Suprapubic skin (tissue), 4 donors: ENCODE data around the gene UNKL. TPM values are rescaled to one million over a fixed set of nuclear protein-coding genes. Genes with fewer than 3 reads are reported as not detected.

Experiments used
- DNase-seq, 2 donors: peaks; one replicate each; pipeline ENCODE4 v3.0.0-alpha.2; 2019; ENCODE audit warnings: low spot score in 2 of 2
- H3K27ac ChIP-seq: fragments of 200-600 bp; sonication (generic); one replicate; pipeline ENCODE4 v1.5.1; 2019
- H3K27me3 ChIP-seq: fragments of 200-600 bp; sonication (generic); one replicate; pipeline ENCODE4 v1.5.1; 2019
- H3K36me3 ChIP-seq: fragments of 200-600 bp; sonication (generic); one replicate; pipeline ENCODE4 v1.5.1; 2019
- H3K4me1 ChIP-seq: fragments of 200-600 bp; sonication (generic); one replicate; pipeline ENCODE4 v1.5.1; 2019
- H3K4me3 ChIP-seq: fragments of 200-600 bp; sonication (generic); one replicate; pipeline ENCODE4 v1.5.1; 2019; ENCODE audit warnings: mild to moderate bottlenecking
- H3K9me3 ChIP-seq: fragments of 200-600 bp; sonication (generic); one replicate; pipeline ENCODE4 v1.5.1; 2019
- CTCF ChIP-seq, 2 donors: fragments of 200-600 bp in 1 of 2; fragments of 450-650 bp in 1 of 2; sonication (generic) in 1 of 2; IDR thresholded peaks; one replicate each; pipeline ENCODE4 v1.5.1; 2016 to 2019; ENCODE audit warnings: antibody characterized with exemption in 2 of 2, mild to moderate bottlenecking in 1 of 2, moderate library complexity in 1 of 2
- EP300 ChIP-seq: sonication (generic); formaldehyde crosslinking; IDR thresholded peaks from one replicate; pipeline ENCODE4 v1.6.1; 2017; ENCODE audit warnings: antibody characterized with exemption
- POLR2A ChIP-seq, 2 donors: fragments of 450-650 bp; IDR thresholded peaks; one replicate each; pipeline ENCODE4 v1.6.1; 2017; ENCODE audit warnings: antibody characterized with exemption in 2 of 2, mild to moderate bottlenecking in 2 of 2, moderate library complexity in 2 of 2
- POLR2AphosphoS5 ChIP-seq, 3 donors: sonication (generic); formaldehyde crosslinking; IDR thresholded peaks; one replicate each; pipeline ENCODE4 v1.6.1; 2017; ENCODE audit warnings: antibody characterized with exemption in 3 of 3
- WGBS: methylation state at CpG from one replicate; pipeline ENCODE4 v1.1.5; 2018; 5-methylcytosine and 5-hydroxymethylcytosine counted together
- total RNA-seq, 4 donors: library from RNA; depleted of rRNA; stranded (reverse); fragments of >200 nt; gene quantifications; one replicate each; pipeline ENCODE4 v1.1.0, GENCODE V29; 2016

UNKL gene
- total RNA-seq, 4 donors from 2014 or later: 13.0 to 81.0 (median 33.4) TPM

DNA sequence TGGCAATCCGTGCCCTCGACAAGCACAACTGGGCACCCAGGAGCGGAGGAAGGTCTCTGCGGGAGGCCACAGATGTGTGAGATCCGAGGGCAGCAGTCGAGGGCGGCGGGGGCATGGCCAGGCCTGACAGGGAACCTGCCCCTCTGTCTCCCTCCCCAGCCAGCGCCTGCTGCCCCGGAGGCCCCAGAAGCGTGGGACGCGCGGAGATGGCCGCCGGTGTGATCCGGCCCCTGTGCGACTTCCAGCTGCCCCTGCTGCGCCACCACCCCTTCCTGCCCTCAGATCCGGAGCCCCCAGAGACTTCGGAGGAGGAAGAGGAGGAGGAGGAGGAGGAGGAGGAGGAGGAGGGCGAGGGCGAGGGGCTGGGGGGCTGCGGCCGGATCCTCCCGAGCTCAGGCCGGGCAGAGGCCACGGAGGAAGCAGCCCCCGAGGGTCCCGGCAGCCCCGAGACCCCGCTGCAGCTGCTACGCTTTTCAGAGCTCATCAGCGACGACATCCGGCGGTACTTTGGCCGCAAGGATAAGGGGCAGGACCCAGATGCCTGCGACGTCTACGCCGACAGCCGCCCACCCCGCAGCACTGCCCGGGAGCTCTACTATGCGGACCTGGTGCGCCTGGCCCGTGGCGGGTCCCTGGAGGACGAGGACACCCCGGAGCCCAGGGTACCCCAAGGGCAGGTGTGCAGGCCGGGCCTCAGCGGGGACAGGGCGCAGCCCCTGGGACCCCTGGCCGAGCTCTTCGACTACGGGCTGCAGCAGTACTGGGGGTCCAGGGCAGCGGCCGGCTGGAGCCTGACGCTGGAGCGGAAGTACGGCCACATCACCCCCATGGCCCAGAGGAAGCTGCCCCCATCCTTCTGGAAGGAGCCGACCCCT, 18.1 kb upstream of the UNKL start:
- H3K27me3 ChIP-seq: no peaks in the 10 kb centered on the region
- no peak overlapping the region for H3K27ac ChIP-seq
- no peaks in the 10 kb centered on the region for H3K9me3 ChIP-seq
- no peaks in the 10 kb centered on the region for H3K36me3 ChIP-seq
- peaks cover 11% of the 10 kb centered on the region for H3K4me1 ChIP-seq
- TF ChIP-seq CTCF (IDR thresholded peaks at IDR 0.05) (no peak), POLR2AphosphoS5 (IDR thresholded peaks at IDR 0.05) (no peak), POLR2A (IDR thresholded peaks at IDR 0.05) (no peak), EP300 (no peak)
- no peak overlapping the region for H3K4me3 ChIP-seq
- 87% methylated on average over 34 of the region's 63 CpGs for WGBS
- DNase-seq: no peak

- TF ChIP-seq EP300: no peak
- no peak for TF ChIP-seq POLR2AphosphoS5 (IDR thresholded peaks at IDR 0.05)
- TF ChIP-seq CTCF (IDR thresholded peaks at IDR 0.05): no peak
- TF ChIP-seq POLR2A (IDR thresholded peaks at IDR 0.05): no peak
- DNase-seq: no peak
- Histone ChIP-seq H3K9me3 (no peaks in the 10 kb centered on the region), H3K4me1 (peaks cover 11% of the 10 kb centered on the region), H3K4me3 (no peak overlapping the region), H3K27ac (no peak overlapping the region), H3K27me3 (no peaks in the 10 kb centered on the region), H3K36me3 (no peaks in the 10 kb centered on the region)
- 74% methylated on average over 9 of the region's 20 CpGs for WGBS
These were observed 17.2 kb upstream of the UNKL start for GRCh38 chr16:1431497-1432270.

DNA sequence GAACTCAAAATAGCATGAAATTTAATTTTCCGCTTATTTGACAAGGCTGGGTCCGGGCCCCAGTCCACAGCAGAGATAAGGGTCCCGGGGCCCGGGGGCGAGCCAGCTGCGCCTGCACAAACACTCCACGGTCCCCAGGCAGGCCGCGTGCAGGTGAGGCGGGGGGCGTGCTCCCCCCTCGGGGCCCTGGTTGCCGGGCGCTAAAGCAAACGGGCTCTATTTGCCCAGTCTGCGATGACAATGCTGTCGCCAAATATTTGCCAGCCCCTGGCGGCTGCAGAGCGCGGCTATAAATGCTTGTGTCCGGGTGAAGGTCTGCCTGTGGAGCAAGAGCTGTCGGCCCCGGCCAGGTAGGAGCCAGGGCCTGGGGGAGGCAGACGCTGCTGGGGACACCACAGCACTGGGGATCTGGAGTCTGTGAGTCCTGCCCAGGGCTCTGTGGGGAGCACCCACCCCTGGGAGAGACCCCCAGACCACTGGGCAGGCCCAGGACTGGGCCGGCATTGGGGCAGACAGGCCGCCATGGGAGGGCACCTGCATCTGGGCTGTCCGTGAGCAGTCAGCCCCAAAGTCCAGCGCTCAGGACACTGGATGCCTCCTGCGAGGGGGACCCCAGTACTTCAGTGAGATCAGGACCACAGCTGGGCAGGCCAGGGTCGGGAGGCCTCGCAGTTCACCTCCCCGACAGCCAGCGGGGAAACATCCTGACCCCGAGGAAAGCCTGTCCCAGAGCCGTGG, 16.4 kb upstream of the UNKL start, which contains the start of gene PERCC1:
TSS of gene PERCC1 (plus strand) at position 320 of the 738 bp plus-strand sequence. CDS start 1,516 bp downstream, outside the sequence.
- no peaks in the 10 kb centered on the region for H3K27me3 ChIP-seq
- H3K4me3 ChIP-seq: no peak within 1 kb of the TSS
- TF ChIP-seq CTCF (IDR thresholded peaks at IDR 0.05) (no peak), POLR2A (IDR thresholded peaks at IDR 0.05) (no peak), EP300 (no peak), POLR2AphosphoS5 (IDR thresholded peaks at IDR 0.05) (no peak)
- H3K36me3 ChIP-seq: no peaks in the 10 kb centered on the region
- no peak within 1 kb of the TSS for H3K27ac ChIP-seq
- H3K4me1 ChIP-seq: peaks cover 11% of the 10 kb centered on the region
- WGBS: 80% methylated on average over 5 of the region's 35 CpGs
- no peaks in the 10 kb centered on the region for H3K9me3 ChIP-seq
- no peak for DNase-seq

GRCh38 chr16:1430214-1430758, 15.8 kb upstream of the UNKL start:
- TF ChIP-seq POLR2AphosphoS5 (IDR thresholded peaks at IDR 0.05) (no peak), EP300 (no peak), POLR2A (IDR thresholded peaks at IDR 0.05) (no peak), CTCF (IDR thresholded peaks at IDR 0.05) (no peak)
- H3K36me3 ChIP-seq: no peaks in the 10 kb centered on the region
- H3K27ac ChIP-seq: no peak overlapping the region
- peaks cover 11% of the 10 kb centered on the region for H3K4me1 ChIP-seq
- H3K4me3 ChIP-seq: no peak overlapping the region
- WGBS: 74% methylated on average over 3 of the region's 14 CpGs
- H3K27me3 ChIP-seq: no peaks in the 10 kb centered on the region
- no peaks in the 10 kb centered on the region for H3K9me3 ChIP-seq
- no peak for DNase-seq
